PC-9 (cell line): ENCODE results near the gene NR2C1.
"Not testable (repeated sequence)": the region's sequence is repeated elsewhere in the genome, so short reads cannot be mapped to it uniquely, and the experiment has no call there.

Experiments used
- EZH2 ChIP-seq: fragments of 200-600 bp; sonication (generic); IDR thresholded peaks from 2 replicates; pipeline ENCODE4 v1.8.0; 2017; ENCODE audit warnings: antibody characterized with exemption, low read depth
- TF ChIP-seq, protein P1 (sequence below): fragments of 200-600 bp; sonication (generic); conservative IDR thresholded peaks from 2 replicates; pipeline ENCODE4 v1.6.1; 2017; ENCODE audit warnings: mixed run types, antibody characterized with exemption, mild to moderate bottlenecking, moderate library complexity

DNA sequence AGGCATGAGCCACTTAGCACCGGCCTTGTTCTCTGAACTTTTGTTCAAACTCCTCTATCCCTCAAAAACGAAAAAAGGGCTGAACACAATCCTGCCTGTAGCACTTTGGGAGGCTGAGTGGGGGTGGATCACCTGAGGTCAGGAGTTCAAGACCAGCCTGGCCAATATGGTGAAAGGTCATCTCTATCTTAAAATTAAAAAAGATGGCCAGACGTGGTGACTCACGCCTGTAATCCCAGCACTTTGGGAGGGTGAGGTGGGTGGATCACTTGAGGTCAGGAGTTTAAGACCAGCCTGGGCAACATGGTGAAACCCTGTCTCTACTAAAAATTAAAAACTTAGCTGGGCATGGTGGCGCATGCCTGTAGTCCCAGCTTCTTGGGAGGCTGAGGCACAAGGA is 28.5 kb upstream of the NR2C1 start:
- not testable (repeated sequence) for TF ChIP-seq EZH2
- TF ChIP-seq, protein P1, sequence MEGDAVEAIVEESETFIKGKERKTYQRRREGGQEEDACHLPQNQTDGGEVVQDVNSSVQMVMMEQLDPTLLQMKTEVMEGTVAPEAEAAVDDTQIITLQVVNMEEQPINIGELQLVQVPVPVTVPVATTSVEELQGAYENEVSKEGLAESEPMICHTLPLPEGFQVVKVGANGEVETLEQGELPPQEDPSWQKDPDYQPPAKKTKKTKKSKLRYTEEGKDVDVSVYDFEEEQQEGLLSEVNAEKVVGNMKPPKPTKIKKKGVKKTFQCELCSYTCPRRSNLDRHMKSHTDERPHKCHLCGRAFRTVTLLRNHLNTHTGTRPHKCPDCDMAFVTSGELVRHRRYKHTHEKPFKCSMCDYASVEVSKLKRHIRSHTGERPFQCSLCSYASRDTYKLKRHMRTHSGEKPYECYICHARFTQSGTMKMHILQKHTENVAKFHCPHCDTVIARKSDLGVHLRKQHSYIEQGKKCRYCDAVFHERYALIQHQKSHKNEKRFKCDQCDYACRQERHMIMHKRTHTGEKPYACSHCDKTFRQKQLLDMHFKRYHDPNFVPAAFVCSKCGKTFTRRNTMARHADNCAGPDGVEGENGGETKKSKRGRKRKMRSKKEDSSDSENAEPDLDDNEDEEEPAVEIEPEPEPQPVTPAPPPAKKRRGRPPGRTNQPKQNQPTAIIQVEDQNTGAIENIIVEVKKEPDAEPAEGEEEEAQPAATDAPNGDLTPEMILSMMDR = not testable (repeated sequence)
